HG02759 (cell line): Measurements from ENCODE around the gene TSPEAR.
"Not testable (repeated sequence)": the region's sequence is repeated elsewhere in the genome, so short reads cannot be mapped to it uniquely, and the experiment has no call there.

Source experiments
- ATAC-seq: cut with Tn5 transposase; IDR thresholded peaks from one replicate; pipeline ENCODE4 v1.9.1; 2021; ENCODE audit warnings: mild to moderate bottlenecking, moderate library complexity; ENCODE audit not compliant: unreplicated experiment

TSPEAR gene

DNA sequence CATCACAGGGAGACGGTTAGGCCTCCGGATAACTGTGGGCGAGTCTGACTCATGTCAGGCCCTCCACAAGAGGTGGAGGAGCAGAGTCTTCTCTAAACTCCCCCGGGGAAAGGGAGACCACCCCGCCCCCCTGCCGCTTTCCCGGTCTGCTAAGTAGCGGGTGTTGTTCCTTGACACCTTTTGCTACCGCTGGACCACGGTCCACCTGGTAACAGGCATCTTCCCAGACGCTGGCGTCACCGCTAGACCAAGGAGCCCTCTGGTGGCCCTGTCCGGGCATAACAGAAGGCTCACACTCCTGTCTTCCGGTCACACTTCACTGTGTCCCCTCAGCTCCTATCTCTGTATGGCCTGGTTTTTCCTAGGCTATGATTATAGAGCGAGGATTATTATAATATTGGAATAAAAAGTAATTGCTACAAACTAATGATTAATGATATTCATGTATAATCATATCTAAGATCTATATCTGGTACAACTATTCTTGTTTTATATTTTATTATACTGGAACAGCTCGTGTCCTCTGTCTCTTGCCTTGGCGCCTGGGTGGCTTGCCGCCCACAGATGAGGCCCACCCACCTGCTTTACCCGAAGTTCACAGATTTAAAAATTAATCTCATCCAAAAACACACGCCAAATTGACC lies 231.7 kb downstream of the TSPEAR start:
- ATAC-seq, result not testable (repeated sequence)

DNA sequence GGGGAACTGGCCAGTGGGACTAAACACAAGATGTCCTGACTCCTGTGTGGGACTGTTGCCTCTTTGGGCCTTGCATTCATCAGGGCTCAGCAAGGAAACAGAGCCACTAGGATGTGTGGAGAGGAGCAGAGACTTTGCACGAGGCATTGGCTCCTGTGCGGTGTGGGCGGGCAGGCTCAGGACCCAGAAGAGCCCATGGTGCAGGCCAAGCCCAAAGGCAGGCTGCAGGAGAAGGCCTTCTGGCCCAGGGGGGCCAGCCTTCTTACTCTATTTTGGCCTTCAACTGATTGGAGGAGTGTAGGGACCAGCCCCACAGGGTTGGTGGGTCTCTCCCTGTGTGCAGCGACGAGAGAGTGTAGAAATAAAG lies 232.6 kb downstream of the TSPEAR start:
- ATAC-seq, result no peak

DNA sequence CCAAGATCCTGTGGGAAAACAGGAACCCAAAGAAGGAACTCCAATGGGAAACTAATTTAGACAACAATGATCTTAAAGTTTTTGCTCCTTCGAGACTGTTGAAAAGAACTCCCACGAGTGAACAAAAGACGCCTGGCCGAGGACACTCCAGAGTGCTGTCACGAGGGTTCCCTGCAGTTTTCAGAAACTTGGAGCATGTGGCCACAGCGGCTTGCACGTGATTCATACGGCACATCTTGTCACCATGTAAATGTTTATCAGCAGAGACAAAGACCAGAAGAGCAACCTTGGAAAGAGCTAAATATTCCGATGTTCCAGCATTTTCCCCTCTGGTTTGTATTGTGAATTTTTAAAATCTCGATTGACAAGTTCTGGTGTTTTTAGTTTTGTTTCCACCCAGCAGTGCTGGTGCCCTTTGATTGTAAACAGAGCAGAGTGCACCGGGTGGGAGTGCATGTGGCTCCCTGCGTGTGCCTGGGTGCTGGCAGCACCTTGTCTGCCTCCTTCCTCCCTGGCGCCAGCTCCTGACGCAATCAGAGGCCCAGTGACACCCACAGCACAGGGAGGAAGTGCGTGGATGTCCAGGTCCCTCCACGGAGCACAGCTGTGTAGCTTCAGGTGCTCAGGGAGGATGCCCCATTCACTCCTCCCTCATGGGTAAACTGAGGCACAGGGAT lies 233.1 kb downstream of the TSPEAR start:
- no peak for ATAC-seq

DNA sequence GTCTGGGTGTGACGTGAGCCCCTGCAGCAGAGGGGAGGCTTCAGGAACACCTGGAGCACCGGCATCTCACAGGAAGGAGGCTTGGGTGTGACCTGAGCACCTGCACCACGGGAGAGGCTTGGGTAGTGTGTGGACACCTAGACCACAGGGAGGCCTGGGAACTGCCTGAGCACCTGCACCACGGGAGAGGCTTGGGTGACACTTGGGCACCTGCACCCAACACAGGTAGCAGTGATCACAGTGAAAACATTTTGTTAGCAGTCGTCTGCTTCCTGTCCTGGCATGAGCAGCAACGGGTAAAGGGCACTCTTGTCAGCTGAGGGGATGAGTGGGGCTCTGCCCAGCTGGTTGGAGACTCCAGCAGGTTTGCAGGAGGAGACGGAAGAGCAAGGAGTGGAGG lies 233.7 kb downstream of the TSPEAR start:
- no peak for ATAC-seq

DNA sequence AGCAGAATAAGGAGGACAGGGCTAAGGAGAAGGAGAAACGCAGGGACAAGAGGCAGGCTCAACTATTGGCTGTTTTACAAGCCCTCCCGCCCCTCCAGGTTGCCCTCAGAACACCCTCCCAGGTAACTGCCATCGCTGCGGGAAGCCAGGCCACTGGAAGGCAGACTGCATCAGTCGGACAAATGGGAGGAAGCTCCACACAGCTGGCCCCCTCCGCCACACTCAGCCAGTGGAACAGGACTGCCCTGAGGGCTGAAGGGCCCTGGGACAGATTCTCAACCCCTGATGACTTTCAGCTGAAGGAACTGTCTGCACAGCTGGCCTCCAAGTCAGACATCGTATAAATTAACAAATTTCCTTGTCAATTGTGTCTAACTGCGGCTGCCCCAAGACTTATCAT lies 234.2 kb downstream of the TSPEAR start:
- ATAC-seq, result no peak

DNA sequence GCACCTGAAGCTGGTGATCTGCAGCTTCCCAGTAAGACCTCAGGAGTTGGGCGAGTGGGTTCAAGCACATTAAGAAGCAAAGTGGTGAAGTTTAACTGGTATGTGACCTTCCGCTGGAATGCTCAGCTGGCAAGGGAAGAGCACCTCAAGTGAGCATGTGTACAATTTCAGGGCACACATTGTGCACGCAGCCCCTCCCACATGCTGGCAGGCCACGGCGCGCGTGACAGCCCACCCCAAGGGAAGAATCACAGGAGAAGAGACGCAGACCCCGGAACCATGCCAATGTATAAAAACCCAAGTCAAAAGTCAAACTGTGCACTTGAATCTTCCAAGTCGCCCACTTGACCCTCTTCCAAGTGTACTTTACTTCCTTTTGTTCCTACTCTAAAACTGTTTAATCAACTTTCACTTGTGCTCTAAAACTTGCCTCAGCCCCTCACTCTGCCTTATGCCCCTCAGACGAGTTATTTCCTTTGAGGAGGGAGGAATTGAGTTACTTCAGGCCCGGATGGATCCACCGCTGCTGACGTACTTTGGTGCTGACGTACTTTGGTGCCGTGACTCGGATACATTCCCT lies 236.0 kb downstream of the TSPEAR start:
- ATAC-seq, result no peak

DNA sequence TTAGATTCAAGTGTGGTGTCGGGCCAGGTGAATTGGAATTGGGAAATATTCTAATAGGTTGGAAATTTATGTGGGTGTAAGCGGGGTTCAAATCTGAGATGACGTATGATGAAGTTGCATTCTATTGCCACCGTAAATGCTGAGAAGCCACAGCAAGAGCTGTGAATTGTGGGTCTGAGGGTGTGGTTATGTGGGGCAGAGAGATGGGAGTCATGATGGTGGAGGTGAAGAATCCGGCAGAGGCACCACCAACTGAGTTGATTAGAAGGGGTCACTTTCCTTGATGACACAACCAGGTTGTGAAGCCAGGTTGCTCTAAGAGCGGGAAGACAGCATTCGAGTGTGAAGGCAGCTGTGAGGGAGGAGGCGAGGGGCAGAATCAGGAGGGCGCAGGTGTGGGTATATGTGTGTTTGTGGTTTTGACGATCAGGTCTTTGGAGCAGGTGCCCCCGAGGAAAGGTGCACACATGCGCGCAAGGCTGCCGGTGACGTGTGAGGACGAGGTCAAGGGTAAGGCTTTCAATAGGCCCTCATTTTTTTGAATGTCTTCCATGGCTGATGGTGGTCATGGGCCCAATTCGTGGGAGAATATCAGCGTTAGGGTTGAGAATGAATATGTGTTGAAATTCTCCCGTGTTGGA lies 237.3 kb downstream of the TSPEAR start:
- ATAC-seq, result no peak

DNA sequence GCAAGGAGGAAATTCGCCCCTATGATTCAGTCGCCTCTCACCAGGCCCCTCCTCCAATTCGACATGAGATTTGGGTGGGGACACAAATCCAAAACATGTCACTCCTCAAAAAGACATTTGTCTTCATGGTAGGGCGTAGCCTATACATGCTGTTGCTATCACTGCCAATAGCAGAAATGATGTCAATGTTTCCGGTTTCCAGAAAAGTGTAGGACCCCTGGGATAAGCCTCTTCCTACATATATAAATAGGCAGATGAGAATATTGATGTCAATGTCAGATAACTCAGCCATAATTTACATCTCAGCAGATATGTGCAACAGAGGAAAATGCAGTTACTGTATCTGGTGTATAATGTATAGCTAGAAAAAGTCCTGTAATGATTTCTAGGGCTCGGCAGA lies 239.4 kb downstream of the TSPEAR start:
- ATAC-seq, result no peak

DNA sequence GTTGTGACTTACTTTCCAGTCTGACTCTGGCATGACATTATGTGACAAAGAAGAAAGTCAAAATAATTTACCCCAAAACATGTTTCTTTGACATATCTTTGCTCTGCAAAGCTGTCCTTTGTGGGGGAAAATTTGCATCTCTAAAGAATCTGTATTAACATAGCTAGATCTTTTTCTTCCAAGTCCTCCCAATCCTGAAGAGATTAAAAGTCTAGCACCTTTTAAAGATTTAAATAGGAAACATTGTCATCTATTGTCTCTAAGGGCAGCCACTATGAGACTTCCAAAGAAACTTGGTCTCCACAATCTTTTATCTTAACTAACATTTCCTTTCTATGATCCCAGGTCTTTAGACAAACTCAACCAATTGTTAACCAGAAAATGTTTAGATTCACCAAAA lies 240.0 kb downstream of the TSPEAR start:
- no peak for ATAC-seq

DNA sequence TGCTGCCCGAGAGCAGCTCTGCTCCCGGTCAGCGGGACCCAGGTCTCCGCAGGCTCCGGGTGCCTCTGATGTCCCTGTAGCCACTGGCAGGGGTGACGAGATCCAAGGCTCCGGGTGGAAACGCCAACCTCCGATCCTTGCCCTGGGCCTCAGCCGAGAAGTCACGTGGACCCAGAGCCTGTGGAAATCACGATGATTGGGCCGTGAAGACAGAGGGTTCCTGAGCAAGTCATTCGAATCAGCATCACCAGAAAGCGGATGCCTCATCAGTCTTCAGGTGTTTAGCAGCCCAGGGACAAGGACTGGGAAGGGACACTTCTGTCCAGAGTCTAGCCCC lies 243.5 kb downstream of the TSPEAR start:
- no peak for ATAC-seq

DNA sequence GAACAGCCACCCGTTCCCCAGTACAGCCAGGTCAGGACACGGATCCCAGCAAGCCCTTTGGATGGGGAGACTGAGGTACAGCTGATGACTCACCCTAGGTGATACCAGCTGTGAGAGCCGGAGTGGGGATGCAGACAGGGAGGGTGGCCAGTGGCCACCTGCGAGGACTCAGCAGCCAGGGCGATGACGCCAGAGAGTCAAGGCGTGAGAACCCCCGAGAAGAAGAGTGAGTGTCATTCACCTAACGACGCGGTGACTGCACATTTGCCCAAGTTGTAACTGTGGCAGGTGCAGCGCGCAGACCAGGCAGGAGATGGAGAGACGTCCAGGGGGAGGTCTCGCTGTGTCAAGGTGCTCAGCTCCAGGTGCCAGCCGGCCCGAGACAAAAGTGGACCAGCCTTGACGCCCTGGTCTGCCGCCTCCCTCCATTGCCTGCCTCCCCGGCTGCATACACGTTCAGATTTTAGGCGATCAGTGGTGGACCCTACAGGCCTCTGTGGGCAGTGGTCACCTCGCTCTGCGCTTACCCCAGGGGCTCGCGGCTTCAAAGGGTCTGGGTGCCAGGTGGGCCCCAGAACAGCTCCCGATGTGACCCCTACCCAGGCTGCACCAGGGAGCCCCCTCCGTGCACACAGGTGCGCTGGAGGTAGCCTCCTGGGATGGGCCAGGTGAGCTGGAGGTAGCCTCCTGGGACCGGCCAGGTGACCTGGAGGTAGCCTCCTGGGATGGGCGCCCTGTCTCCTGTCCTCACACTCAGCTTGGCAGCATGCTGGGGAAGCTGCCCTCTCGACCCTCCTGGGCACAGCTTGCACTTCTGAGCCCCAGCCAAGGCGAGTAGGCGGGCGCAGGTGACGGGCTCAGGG lies 244.1 kb downstream of the TSPEAR start:
- no peak for ATAC-seq

DNA sequence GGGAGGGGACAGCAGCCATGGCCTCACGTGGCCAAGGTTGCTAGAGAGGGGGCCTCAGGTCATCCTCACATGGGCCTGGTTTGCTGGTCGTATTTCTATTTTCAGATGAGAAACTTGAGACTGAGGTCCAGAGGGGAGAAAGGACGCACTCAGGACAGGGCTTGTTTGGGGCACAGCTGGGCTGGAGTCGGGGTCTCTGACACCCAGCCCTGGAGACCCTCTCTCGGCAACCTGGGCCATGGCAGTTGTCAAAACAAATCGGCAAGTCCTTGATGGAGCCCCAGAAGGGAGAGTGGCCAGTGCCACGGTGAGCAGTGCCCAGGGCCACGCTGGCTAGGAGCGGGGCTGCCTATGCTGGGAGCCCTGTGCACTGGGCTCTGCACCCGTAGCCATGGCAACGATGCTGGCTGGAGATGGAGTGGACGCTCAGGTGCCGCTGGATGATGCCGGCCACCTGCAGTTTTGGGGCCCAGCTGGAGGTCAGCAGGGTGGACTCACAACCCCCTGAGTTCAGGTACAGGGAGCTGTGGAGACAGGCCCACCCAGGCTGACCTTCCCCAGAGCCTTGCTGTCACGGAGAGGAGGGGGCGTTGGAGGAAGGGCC lies 244.9 kb downstream of the TSPEAR start:
- ATAC-seq, result no peak

DNA sequence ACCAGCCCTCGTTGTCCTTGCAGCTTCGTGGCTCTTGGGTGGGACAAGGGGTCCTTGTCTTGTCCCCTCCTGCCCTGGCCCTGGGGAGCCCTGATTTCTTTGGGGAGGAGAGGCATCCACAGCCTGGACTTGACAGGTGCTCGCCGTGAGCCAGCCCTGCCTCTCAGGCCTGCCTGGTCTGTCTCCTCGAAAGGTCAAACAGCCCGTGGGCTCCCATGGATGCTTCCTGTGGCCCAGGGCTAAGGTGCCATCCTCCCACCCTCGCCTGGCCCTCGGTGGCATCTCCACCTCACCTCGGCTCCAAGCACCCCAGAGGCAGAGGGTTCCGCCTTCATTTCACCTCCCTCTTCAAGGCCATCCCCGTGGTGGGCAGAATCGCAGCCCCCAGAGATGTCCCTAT lies 247.0 kb downstream of the TSPEAR start:
- no peak for ATAC-seq

DNA sequence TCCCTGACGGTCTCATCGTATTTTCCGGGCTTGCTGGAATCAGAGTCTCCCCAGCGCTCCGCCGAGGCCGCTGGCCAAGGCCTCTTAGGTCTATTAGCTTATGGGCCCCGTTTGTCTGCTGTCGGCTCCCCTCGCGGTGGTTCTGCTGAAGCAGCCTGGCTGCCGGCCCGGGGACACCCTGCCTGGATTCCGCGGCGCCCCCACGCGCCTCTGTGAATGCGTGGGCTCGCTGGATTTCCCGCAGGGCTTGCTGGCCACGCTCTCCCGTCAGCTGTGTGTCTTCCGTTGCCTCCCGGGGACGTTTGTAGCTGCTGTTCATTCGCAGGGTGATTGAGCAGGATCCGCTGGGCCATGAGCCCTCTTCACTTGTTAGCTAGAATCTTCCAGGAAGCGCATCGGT lies 247.6 kb downstream of the TSPEAR start:
- no peak for ATAC-seq

DNA sequence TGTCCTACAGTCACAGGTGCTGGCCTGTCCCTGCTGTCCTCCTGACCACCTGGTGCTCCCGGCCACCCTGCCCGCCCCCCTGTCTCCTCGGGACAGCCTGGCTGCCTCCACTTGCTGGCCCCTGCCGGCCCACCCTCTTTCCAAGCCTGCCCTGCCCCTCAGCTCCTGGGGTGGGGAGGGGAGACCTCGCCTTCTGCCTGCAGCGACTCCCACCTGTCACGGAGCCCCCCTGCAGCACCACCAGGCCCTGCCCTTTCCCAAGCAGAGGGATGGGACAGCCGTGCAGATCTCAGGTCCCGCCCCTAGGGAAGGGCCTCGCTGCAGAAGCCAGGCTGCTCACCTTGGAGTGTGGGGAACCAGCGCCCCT lies 248.6 kb downstream of the TSPEAR start:
- no peak for ATAC-seq

DNA sequence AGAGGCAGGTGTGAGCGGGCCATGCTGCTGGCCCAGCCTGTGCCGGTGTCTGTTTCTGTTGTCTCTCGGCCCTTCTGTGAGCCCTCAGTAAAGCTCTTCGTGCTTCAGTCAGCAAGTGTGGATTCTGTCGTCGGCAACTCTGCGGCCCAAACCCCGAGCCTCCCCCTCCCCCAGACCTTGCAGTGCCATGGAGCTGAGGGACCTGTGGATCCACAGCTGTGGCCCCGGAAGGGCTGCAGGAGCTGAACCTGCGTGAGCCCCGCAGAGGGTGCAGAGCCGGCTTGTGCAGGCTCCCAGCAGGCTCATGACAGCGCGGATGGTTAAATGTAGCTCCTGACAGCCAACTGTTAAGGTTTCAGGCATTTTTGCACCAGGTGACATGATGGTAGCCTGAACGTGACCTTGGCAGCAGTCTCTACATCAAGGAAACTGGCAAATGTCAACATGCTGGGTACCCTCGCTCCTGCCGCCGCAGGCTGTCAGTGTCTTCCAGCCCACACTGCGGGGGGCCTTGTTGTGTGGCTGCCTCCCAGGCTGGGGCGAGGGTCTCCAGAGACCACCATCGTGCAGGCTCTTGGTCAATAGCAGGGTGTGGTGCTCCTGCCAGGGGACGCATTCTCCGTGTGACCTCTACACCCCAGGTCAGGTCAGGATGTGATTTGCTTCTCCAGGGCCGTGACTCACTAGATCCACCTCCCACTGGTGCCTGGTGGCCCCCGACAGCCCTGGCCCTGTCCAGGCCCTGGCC lies 249.1 kb downstream of the TSPEAR start:
- no peak for ATAC-seq

DNA sequence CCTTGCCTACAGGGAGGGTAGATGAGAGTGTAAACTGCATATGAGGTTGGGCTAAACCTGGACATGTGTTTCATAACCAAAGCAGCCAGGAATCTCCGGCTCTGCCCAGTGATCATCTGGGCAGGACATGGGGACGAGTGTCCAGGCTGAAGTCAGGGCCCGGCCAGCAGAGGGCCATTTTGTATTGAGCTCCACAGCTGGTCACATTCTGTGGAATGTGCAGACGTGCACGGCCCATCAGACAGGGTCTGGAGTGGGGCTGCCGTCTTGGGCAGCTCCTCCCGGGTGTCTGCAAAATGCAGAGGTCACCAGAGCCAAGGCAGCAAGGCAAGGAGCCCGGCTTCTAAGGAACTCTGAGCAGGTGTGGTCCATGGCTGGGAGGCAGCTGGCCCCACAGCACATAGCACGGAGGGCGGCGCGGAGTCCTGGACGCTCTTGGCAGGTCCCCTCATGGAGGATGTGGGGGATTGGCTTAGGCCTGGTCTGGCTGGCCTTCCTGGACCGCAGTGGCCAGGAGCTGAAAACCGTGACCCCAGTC lies 249.8 kb downstream of the TSPEAR start:
- no peak for ATAC-seq

DNA sequence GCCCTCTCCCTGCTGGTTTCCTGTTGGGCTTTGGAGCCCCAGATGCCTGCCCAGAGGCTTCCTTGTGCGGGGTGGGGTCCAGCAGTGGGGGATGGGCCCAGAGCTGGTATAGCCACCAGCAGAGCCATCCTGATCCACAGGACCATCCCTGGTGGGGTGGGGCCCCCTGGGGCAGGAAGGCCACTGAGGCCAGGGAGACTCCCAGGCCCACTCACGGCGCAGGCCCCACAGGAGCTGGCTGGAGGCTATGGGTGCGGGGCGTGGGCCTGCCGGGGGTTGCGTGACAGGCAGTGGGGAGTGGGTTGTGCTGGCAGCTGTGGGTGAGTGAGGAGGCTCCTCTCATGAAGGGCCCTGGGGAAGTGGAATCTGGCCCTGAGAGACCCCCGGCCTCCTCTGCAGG lies 250.4 kb downstream of the TSPEAR start:
- ATAC-seq, result no peak

DNA sequence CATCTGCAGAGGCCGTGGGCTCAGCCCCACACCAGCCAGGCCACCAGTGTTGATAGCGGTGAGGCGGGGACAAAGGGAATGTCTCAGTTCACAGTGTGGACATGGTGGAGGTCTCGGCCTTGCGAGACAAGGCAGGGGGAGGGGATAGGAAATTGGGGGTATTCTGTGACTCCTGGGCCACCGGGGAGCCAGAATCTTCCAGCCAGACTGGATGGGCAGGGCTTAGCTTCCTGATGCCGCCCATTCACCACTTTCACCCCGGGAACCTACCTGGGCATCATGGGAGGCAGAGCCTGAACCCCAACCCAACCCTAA lies 251.0 kb downstream of the TSPEAR start:
- no peak for ATAC-seq

DNA sequence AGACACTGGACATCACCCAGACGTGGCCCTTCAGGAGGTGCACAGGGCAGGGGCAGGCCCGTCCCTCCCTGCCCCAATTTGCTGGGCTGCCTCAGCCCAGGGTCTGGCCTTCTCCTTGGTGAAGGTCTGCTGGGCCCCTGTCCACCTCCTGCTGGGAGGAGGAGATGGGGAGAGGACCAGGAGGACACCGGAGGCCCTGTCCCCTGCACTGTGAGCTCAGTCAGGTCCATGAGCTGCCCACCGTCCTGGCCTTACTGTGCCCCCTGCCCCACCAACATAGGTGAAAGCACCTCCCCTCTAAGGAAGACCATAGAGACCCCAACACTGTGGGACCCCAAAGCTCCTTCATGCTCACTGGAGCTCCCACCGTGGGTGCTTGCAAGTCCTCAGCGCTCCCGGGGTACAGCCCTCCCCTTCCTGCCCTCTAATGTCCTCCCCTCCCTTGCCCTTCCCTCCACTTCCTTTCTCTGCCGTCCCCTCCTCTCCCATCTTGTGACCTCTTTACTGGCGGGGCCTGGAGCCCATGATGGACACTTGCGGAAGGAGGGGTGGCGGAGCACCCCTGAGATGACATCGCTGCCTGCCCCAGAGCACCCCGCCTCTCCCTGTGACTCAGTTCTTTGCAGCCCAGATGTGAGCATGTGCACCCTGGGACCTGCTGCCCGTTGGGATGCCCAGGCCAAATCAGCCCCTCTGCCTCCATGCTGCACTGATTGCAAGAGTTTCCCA lies 251.5 kb downstream of the TSPEAR start:
- no peak for ATAC-seq
